ENCODE measurements around the gene WDR1. TPM values are rescaled to one million over a fixed set of nuclear protein-coding genes. Genes with fewer than 3 reads are reported as not detected.

WDR1 gene
- total RNA-seq, 4 donors from 2014 or later = 122 to 238 (median 213) TPM

DNA sequence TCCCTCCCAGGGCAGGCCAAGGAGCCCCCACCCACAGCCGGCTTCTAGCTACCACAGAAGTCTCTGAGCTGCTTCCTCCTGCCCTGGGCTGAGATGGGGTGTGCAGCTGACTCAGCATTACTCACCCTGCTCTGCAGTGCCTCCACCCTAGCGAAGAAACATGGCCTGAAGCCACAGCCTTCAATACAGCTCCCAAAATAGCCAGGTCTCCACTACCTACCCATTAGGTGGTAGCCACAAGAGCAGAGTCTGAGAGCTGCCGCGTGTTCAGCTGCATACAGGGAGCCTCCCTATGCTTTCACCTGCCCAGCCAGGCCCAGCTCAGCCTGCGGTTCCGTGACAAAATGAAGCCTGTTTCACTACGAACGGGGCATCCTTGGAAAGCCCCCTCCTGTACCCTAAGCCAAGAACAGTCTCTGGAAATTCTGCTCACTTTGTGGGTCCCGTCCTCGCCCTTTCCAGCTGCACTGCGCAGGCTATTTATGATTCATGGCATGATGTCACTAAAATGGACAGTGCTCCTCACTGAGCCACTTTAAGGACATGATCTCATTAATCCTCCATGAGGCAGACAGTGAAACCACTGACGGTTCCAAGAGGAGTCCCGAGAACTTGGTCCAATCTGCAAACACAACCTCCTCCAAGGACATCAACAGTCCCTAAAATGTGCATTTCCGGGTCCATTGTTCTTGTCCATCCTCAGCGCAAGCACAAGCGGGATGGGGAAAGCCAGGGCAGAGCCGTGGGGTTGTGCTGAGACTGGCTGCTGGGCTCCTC is 20.2 kb downstream of the WDR1 start:
- Histone ChIP-seq H3K9me3 (no peaks in the 10 kb centered on the region), H3K4me3 (replicated peaks in 1 of 3) (no peak overlapping the region), H3K27me3 (no peaks in the 10 kb centered on the region), H3K27ac (peak overlapping the region in 2 of 3 donors; percentile 37 to 49), H3K36me3 (peaks cover 62 to 65% of the 10 kb centered on the region in 2 donors), H3K4me1 (peaks cover 42 to 64% of the 10 kb centered on the region in 2 donors)
- TF ChIP-seq, protein P1, sequence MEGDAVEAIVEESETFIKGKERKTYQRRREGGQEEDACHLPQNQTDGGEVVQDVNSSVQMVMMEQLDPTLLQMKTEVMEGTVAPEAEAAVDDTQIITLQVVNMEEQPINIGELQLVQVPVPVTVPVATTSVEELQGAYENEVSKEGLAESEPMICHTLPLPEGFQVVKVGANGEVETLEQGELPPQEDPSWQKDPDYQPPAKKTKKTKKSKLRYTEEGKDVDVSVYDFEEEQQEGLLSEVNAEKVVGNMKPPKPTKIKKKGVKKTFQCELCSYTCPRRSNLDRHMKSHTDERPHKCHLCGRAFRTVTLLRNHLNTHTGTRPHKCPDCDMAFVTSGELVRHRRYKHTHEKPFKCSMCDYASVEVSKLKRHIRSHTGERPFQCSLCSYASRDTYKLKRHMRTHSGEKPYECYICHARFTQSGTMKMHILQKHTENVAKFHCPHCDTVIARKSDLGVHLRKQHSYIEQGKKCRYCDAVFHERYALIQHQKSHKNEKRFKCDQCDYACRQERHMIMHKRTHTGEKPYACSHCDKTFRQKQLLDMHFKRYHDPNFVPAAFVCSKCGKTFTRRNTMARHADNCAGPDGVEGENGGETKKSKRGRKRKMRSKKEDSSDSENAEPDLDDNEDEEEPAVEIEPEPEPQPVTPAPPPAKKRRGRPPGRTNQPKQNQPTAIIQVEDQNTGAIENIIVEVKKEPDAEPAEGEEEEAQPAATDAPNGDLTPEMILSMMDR (IDR thresholded peaks at IDR 0.05) = no peak
- no peak for TF ChIP-seq POLR2A (IDR thresholded peaks at IDR 0.05)
- intact Hi-C loops (cut with DNase I) = no loop called here
- 68 to 82% methylated on average over 14 to 16 of the region's 17 CpGs for WGBS, 2 donors
- no peak for DNase-seq

DNA sequence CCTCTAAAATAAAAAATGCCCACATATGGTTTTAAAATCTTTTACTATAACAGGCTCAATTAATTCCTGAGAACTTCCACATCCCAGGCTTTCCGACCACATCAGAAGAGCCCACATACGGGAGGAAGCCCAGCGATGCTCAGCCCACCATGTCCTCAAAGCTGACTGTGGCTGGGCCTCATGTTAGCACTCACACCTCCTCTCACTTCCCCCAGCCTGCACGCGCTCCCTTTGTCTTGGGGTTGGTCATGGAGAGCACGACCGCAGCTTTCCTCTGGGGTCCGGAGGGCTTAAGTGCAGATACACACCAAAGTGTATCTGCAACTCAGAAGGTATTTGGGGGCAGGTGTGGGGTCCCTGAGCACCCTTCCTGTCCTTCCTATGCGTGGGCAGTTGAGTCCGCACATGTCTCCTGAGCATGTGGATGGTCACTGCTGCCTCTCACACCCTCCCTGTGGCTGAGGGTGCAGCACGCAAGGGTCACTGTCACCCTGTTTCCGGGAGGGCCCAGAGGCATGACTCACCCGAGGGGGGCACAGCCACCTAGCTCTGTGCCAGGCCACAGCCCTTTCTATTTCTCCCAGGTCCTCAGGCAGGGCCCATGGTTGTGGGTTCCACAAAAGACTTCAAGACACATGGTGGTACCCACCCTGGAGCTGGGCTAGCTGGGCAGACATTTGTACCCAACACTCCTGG is 21.2 kb downstream of the WDR1 start:
- 83 to 89% methylated on average over 10 to 12 of the region's 13 CpGs for WGBS, 2 donors
- H3K27ac ChIP-seq = peak overlapping the region in 2 of 3 donors; percentile 31 to 49
- H3K27me3 ChIP-seq = no peaks in the 10 kb centered on the region
- DNase-seq = no peak
- no peak for TF ChIP-seq POLR2A (IDR thresholded peaks at IDR 0.05)
- TF ChIP-seq, protein P1 (IDR thresholded peaks at IDR 0.05) = no peak
- no peak overlapping the region for H3K4me3 ChIP-seq (replicated peaks in 1 of 3)
- peaks cover 34 to 55% of the 10 kb centered on the region in 2 donors for H3K4me1 ChIP-seq
- H3K36me3 ChIP-seq = peaks cover 72 to 74% of the 10 kb centered on the region in 2 donors
- intact Hi-C loops (cut with DNase I) = no loop called here
- H3K9me3 ChIP-seq = no peaks in the 10 kb centered on the region

- H3K4me3 ChIP-seq (replicated peaks in 1 of 3) = no peak overlapping the region
- intact Hi-C loops (cut with DNase I) = no loop called here
- no peak for DNase-seq
- H3K27ac ChIP-seq = peak overlapping the region in 2 of 3 donors; percentile 66 to 69
- H3K36me3 ChIP-seq = peaks cover 76 to 78% of the 10 kb centered on the region in 2 donors
- H3K4me1 ChIP-seq = peaks cover 29 to 49% of the 10 kb centered on the region in 2 donors
- TF ChIP-seq, protein P1 (IDR thresholded peaks at IDR 0.05) = no peak
- no peak for TF ChIP-seq POLR2A (IDR thresholded peaks at IDR 0.05)
- WGBS, 2 donors = 87 to 96% methylated on average over 13 of the region's 13 CpGs
- no peaks in the 10 kb centered on the region for H3K9me3 ChIP-seq
- H3K27me3 ChIP-seq = no peaks in the 10 kb centered on the region
These were observed 21.8 kb downstream of the WDR1 start for GRCh38 chr4:10094841-10095240.

- Histone ChIP-seq H3K27me3 (no peaks in the 10 kb centered on the region), H3K4me3 (replicated peaks in 1 of 3) (no peak overlapping the region), H3K4me1 (peaks cover 29 to 52% of the 10 kb centered on the region in 2 donors), H3K27ac (peak overlapping the region in 2 of 3 donors; percentile 66 to 69), H3K9me3 (no peaks in the 10 kb centered on the region), H3K36me3 (peaks cover 76% of the 10 kb centered on the region in 2 donors)
- TF ChIP-seq, protein P1 (IDR thresholded peaks at IDR 0.05) = no peak
- TF ChIP-seq POLR2A (IDR thresholded peaks at IDR 0.05) = no peak
- 63 to 68% methylated on average over 11 to 12 of the region's 12 CpGs for WGBS, 2 donors
- DNase-seq = peak; percentile 75 to 81
- intact Hi-C loops (cut with DNase I) = no loop called here
These were observed 22.6 kb downstream of the WDR1 start for GRCh38 chr4:10093801-10094552.

All from thyroid gland (tissue), 4 donors.